HCT116 (cell line): ENCODE measurements around the gene NTSR1. TPM values are rescaled to one million over a fixed set of nuclear protein-coding genes. Genes with fewer than 3 reads are reported as not detected.

ENCODE experiments used
- ATAC-seq: fragments of 200-7000 bp; cut with Tn5 transposase; 2 replicates; pipeline ENCODE4 v1.9.1; 2020; ENCODE audit warnings: mild to moderate bottlenecking, moderate library complexity
- BruUV-seq: library from RNA; stranded (reverse); fragments of 400-500 nt; replicated peaks from 2 replicates; lab custom pipeline; 2021; lab: Mats Ljungman, UMichigan
- CTCF ChIA-PET: fragments of 300-600 bp; sonication (Branson Sonifier 250); formaldehyde crosslinking; loops from one replicate; lab custom pipeline; 2021; ENCODE audit warnings: antibody characterized with exemption; lab: Charles Lee
- POLR2A ChIA-PET: fragments of 300-600, 350-600 bp; sonication (Branson Sonifier 250); formaldehyde crosslinking; loops from one replicate; lab custom pipeline; 2021; ENCODE audit warnings: antibody characterized with exemption; lab: Charles Lee
- RAD21 ChIA-PET, 2 experiments: fragments of 300-600 bp; sonication (Branson Sonifier 250); formaldehyde crosslinking; loops; one replicate each; lab custom pipeline; 2023; ENCODE audit warnings: low total read pairs in 2 of 2; ENCODE audit not compliant: uncharacterized antibody in 2 of 2, unreplicated experiment in 2 of 2, low non-redundant PET in 1 of 2; lab: Charles Lee
- DNase-seq: peaks from one replicate; pipeline ENCODE4 v3.0.0-alpha.2; 2010; ENCODE audit warnings: low read depth, low spot score
- H2AFZ ChIP-seq: fragments of 200-600 bp; shearing (Covaris generic), sonication (generic); 2 replicates; pipeline ENCODE4 v1.6.1; 2017; ENCODE audit warnings: low read depth, mixed run types, mixed read lengths, antibody characterized with exemption, low read length; ENCODE audit not compliant: poor library complexity, severe bottlenecking
- H3K27ac ChIP-seq: 2 replicates; pipeline ENCODE4 v1.5.1; 2012; ENCODE audit warnings: low read depth, low read length
- H3K27me3 ChIP-seq: fragments of 200-600 bp; sonication (generic); 2 replicates; pipeline ENCODE4 v1.6.1; 2016; ENCODE audit warnings: mixed run types, low read length, mixed read lengths; ENCODE audit not compliant: insufficient read depth
- H3K36me3 ChIP-seq, 2 experiments: fragments of 200-500 bp in 1 of 2; fragments of 200-600 bp in 1 of 2; sonication (Bioruptor generic) in 1 of 2; sonication (generic) in 1 of 2; 2 replicates each; pipeline versions ENCODE4 v1.5.1 to v1.6.1; 2014 to 2016; ENCODE audit warnings: low read length in 2 of 2, inconsistent platforms in 1 of 2, mixed read lengths in 1 of 2, mixed run types in 1 of 2; ENCODE audit not compliant: insufficient read depth in 2 of 2, control insufficient read depth in 1 of 2
- H3K4me1 ChIP-seq, 2 experiments: fragments of 200-600 bp in 1 of 2; sonication (generic) in 1 of 2; 2 replicates each; pipeline versions ENCODE4 v1.5.1 to v1.6.1; 2012 to 2017; ENCODE audit warnings: low read length in 2 of 2, inconsistent platforms in 1 of 2, mild to moderate bottlenecking in 1 of 2, mixed read lengths in 1 of 2, mixed run types in 1 of 2, moderate library complexity in 1 of 2; ENCODE audit not compliant: insufficient read depth in 2 of 2, control insufficient read depth in 1 of 2
- H3K4me2 ChIP-seq: fragments of 200-600 bp; sonication (generic); 2 replicates; pipeline ENCODE4 v1.6.1; 2017; ENCODE audit warnings: mixed run types, low read length, mixed read lengths
- H3K4me3 ChIP-seq, 2 experiments: fragments of 200-600 bp in 1 of 2; sonication (generic) in 1 of 2; replicated peaks in 1 of 2; 2 replicates each; pipeline ENCODE4 v1.5.1; 2011 to 2016; ENCODE audit warnings: low read length in 2 of 2, control low read depth in 1 of 2, low read depth in 1 of 2, mild to moderate bottlenecking in 1 of 2, mixed read lengths in 1 of 2, mixed run types in 1 of 2
- H3K79me2 ChIP-seq: fragments of 200-600 bp; sonication (generic); 2 replicates; pipeline ENCODE4 v1.6.1; 2017; ENCODE audit warnings: mild to moderate bottlenecking, mixed run types, low read length, moderate library complexity, mixed read lengths; ENCODE audit not compliant: insufficient read depth
- H3K9ac ChIP-seq: fragments of 200-600 bp; sonication (generic); 2 replicates; pipeline ENCODE4 v1.6.1; 2016; ENCODE audit warnings: low read length, mixed read lengths
- H3K9me2 ChIP-seq: fragments of 200-600 bp; sonication (generic), shearing (Covaris generic); 2 replicates; pipeline ENCODE4 v1.6.1; 2017; ENCODE audit warnings: mixed run types, mild to moderate bottlenecking, moderate library complexity; ENCODE audit not compliant: insufficient read depth
- H3K9me3 ChIP-seq, 2 experiments: fragments of 200-500 bp in 1 of 2; fragments of 200-600 bp in 1 of 2; sonication (Bioruptor generic) in 1 of 2; sonication (generic) in 1 of 2; 2 replicates each; pipeline ENCODE4 v1.6.1; 2014 to 2017; ENCODE audit warnings: low read length in 2 of 2, mixed read lengths in 2 of 2, inconsistent platforms in 1 of 2, low read depth in 1 of 2, mild to moderate bottlenecking in 1 of 2, mixed run types in 1 of 2, moderate library complexity in 1 of 2; ENCODE audit not compliant: control insufficient read depth in 1 of 2, insufficient read depth in 1 of 2
- H4K20me1 ChIP-seq: fragments of 200-600 bp; sonication (generic), shearing (Covaris generic); 2 replicates; pipeline ENCODE4 v1.6.1; 2017; ENCODE audit warnings: mixed run types, mild to moderate bottlenecking, moderate library complexity; ENCODE audit not compliant: insufficient read depth
- EGR1 ChIP-seq: IDR thresholded peaks from 2 replicates; pipeline ENCODE4 v1.6.1; 2012; ENCODE audit warnings: low read depth
- JUND ChIP-seq: IDR thresholded peaks from 2 replicates; pipeline ENCODE4 v1.6.1; 2012
- MAX ChIP-seq: IDR thresholded peaks from 2 replicates; pipeline ENCODE4 v1.6.1; 2012
- POLR2AphosphoS5 ChIP-seq: IDR thresholded peaks from 2 replicates; pipeline ENCODE4 v1.6.1; 2011; ENCODE audit warnings: mild to moderate bottlenecking, low read depth, low read length, moderate library complexity
- RAD21 ChIP-seq: IDR thresholded peaks from 2 replicates; pipeline ENCODE4 v1.6.1; 2012; ENCODE audit warnings: low read depth, mild to moderate bottlenecking
- REST ChIP-seq: IDR thresholded peaks from 2 replicates; pipeline ENCODE4 v1.6.1; 2012; ENCODE audit warnings: low read depth
- SP1 ChIP-seq: IDR thresholded peaks from 2 replicates; pipeline ENCODE4 v1.6.1; 2012; ENCODE audit warnings: low read depth
- SRF ChIP-seq: IDR thresholded peaks from 2 replicates; pipeline ENCODE4 v1.6.1; 2012; ENCODE audit warnings: low read depth
- ZBTB33 ChIP-seq: IDR thresholded peaks from 2 replicates; pipeline ENCODE4 v1.6.1; 2011; ENCODE audit warnings: mild to moderate bottlenecking, low read length, moderate library complexity; ENCODE audit not compliant: insufficient replicate concordance; ENCODE audit errors: extremely low read depth
- ZNF274 ChIP-seq: fragments of 200-500 bp; sonication (Bioruptor generic); IDR thresholded peaks from 2 replicates; pipeline ENCODE4 v1.6.1; 2014; ENCODE audit warnings: mild to moderate bottlenecking, low read depth, low read length, inconsistent platforms
- intact Hi-C: fragments of 100-400 bp; cut with micrococcal nuclease; formaldehyde crosslinking; loops from 2 replicates; pipeline ENCODE4 v1.10.0; 2022
- total RNA-seq: library from RNA; stranded (reverse); gene quantifications from one replicate; pipeline ENCODE4 v1.2.1, GENCODE V29; 2021; ENCODE audit not compliant: unreplicated experiment

Gene NTSR1
- total RNA-seq, 1 experiment from 2014 or later, result 187 TPM

- TF ChIP-seq EGR1, result no peak
- no peak for TF ChIP-seq SRF
- no peak overlapping the region for H2AFZ ChIP-seq
- no TSS peak for BruUV-seq
- no peaks in the 10 kb centered on the region for H3K36me3 ChIP-seq
- H3K4me2 ChIP-seq, result no peak overlapping the region
- ATAC-seq (no peak), DNase-seq (no peak)
- H3K79me2 ChIP-seq, result peaks cover 5% of the 10 kb centered on the region; the same call in 1 of the 2 replicates
- no peaks in the 10 kb centered on the region for H4K20me1 ChIP-seq
- no peaks in the 10 kb centered on the region for H3K27me3 ChIP-seq
- ChIA-PET RAD21 (no interaction called here), POLR2A (no interaction called here), CTCF (no interaction called here)
- peaks cover 16 to 46% of the 10 kb centered on the region in 2 experiments; a peak in 3 of 4 replicates for H3K4me1 ChIP-seq
- intact Hi-C loops, result no loop called here
- no peaks in the 10 kb centered on the region for H3K9me3 ChIP-seq
- H3K4me3 ChIP-seq, result no peak overlapping the region
- no peak overlapping the region for H3K9ac ChIP-seq
- H3K9me2 ChIP-seq, result no peaks in the 10 kb centered on the region
- no peak overlapping the region for H3K27ac ChIP-seq
These were observed 62.9 kb downstream of the NTSR1 start for GRCh38 chr20:62771396-62772102.

GRCh38 chr20:62772103-62772611 is 63.5 kb downstream of the NTSR1 start:
- Histone ChIP-seq H3K79me2 (peaks cover 6% of the 10 kb centered on the region; the same call in 1 of the 2 replicates), H3K4me3 (no peak overlapping the region), H3K9me3 (no peaks in the 10 kb centered on the region), H3K4me1 (peaks cover 10 to 45% of the 10 kb centered on the region in 2 experiments; a peak in 3 of 4 replicates), H3K27me3 (no peaks in the 10 kb centered on the region), H3K9me2 (no peaks in the 10 kb centered on the region), H3K4me2 (no peak overlapping the region), H2AFZ (no peak overlapping the region), H4K20me1 (no peaks in the 10 kb centered on the region), H3K36me3 (no peaks in the 10 kb centered on the region), H3K9ac (no peak overlapping the region), H3K27ac (no peak overlapping the region)
- intact Hi-C loops, result no loop called here
- ChIA-PET RAD21 (no interaction called here), POLR2A (no interaction called here), CTCF (interaction anchor here (1.8 kb wide), 1 partner anchor 19 kb away, joined by 6 read pairs; no protein-coding TSS in a partner anchor)
- DNase-seq (no peak), ATAC-seq (no peak)
- TF ChIP-seq ZBTB33 (no peak), SP1 (no peak), RAD21 (no peak), JUND (no peak), REST (no peak), ZNF274 (no peak), MAX (no peak), EGR1 (no peak), POLR2AphosphoS5 (no peak)
- no TSS peak for BruUV-seq
